GM12878 (cell line): ENCODE measurements around the gene VWA8. TPM values are rescaled to one million over a fixed set of nuclear protein-coding genes. Genes with fewer than 3 reads are reported as not detected.

Source experiments
- E2F4 ChIP-seq: IDR thresholded peaks from 2 replicates; pipeline ENCODE4 v1.6.1; 2012; ENCODE audit warnings: low read depth, low read length, improper control_type of control experiment
- KAT2A ChIP-seq: conservative IDR thresholded peaks from 2 replicates; pipeline ENCODE4 v1.6.1; 2011; ENCODE audit warnings: low read depth, low read length; ENCODE audit not compliant: control insufficient read depth
- KLF5 ChIP-seq: fragments of 450-650 bp; IDR thresholded peaks from 2 replicates; pipeline ENCODE4 v1.6.1; 2014; ENCODE audit warnings: mild to moderate bottlenecking; ENCODE audit not compliant: partially characterized antibody
- SP1 ChIP-seq: IDR thresholded peaks from one replicate; pipeline ENCODE4 v1.6.1; 2011; ENCODE audit warnings: low read depth, low read length
- polyA plus RNA-seq, 11 experiments: library from polyadenylated mRNA; depleted of rRNA in 4 of 11; unstranded in 6 of 11; stranded (reverse) in 5 of 11; fragments of >200 nt; fragmentation: Nextera tagmentation in 4 of 11; fragmentation: Illumina TruSeq in 1 of 11; extraction: Ambion mirVana in 4 of 11; extraction: Trizol in 1 of 11; gene quantifications; 1 replicate in 1 of 11; 2 replicates in 10 of 11; pipeline versions ENCODE4 v1.2.1 to v1.2.3, GENCODE V29; 2011 to 2016; ENCODE audit warnings: inconsistent platforms in 2 of 11, missing spikeins in 2 of 11, low read depth in 1 of 11
- total RNA-seq, 4 experiments: library from RNA; depleted of rRNA in 3 of 4; stranded (reverse); fragments of >200 nt in 3 of 4; fragmentation: Illumina TruSeq in 1 of 4; extraction: Trizol in 1 of 4; gene quantifications; 2 replicates each; pipeline versions ENCODE4 v1.2.1 to v1.2.3, GENCODE V29; 2013 to 2021
- TF ChIP-seq, protein P1 (sequence below): fragments of 450-650 bp; IDR thresholded peaks from 2 replicates; pipeline ENCODE4 v1.6.1; 2018; ENCODE audit warnings: mild to moderate bottlenecking, low read depth, moderate library complexity; ENCODE audit not compliant: partially characterized antibody
- TF ChIP-seq, protein P2 (sequence below): IDR thresholded peaks from 2 replicates; pipeline ENCODE4 v1.6.1; 2012; ENCODE audit warnings: improper control_type of control experiment, low read depth, low read length; ENCODE audit not compliant: insufficient replicate concordance

VWA8 gene
- total and polyA plus RNA-seq, 10 of the 15 experiments (the other 5 are each of a cell fraction or from before 2014, with no cell fraction given): 3.0 to 21.8 (median 13.5) TPM

DNA sequence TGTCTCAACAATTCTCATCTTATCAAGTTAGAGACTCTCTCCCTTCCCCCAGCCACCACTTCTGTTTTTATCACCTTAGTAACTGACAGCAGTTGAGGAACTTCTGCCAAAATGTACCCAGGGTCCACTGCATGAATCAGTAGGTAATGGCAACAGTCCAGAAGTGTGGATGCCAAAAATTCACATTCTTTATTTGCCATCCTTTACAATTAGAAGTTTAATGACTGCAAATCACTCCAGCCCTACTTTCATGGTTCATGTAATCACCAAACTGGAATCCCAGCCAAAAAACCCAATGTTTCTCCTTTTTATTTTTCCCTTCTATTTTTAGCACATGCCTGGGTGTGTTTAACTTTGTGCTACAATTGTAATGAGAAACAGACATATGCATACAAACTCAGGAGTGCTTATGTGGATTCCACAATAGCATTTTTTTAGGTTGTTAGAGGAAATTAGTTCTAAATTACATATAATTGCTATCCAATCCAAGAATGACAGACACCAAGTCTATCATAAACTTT is 260.1 kb downstream of the VWA8 start (continued):
- TF ChIP-seq, protein P1, sequence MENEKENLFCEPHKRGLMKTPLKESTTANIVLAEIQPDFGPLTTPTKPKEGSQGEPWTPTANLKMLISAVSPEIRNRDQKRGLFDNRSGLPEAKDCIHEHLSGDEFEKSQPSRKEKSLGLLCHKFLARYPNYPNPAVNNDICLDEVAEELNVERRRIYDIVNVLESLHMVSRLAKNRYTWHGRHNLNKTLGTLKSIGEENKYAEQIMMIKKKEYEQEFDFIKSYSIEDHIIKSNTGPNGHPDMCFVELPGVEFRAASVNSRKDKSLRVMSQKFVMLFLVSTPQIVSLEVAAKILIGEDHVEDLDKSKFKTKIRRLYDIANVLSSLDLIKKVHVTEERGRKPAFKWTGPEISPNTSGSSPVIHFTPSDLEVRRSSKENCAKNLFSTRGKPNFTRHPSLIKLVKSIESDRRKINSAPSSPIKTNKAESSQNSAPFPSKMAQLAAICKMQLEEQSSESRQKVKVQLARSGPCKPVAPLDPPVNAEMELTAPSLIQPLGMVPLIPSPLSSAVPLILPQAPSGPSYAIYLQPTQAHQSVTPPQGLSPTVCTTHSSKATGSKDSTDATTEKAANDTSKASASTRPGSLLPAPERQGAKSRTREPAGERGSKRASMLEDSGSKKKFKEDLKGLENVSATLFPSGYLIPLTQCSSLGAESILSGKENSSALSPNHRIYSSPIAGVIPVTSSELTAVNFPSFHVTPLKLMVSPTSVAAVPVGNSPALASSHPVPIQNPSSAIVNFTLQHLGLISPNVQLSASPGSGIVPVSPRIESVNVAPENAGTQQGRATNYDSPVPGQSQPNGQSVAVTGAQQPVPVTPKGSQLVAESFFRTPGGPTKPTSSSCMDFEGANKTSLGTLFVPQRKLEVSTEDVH: no peak
- TF ChIP-seq, protein P2, sequence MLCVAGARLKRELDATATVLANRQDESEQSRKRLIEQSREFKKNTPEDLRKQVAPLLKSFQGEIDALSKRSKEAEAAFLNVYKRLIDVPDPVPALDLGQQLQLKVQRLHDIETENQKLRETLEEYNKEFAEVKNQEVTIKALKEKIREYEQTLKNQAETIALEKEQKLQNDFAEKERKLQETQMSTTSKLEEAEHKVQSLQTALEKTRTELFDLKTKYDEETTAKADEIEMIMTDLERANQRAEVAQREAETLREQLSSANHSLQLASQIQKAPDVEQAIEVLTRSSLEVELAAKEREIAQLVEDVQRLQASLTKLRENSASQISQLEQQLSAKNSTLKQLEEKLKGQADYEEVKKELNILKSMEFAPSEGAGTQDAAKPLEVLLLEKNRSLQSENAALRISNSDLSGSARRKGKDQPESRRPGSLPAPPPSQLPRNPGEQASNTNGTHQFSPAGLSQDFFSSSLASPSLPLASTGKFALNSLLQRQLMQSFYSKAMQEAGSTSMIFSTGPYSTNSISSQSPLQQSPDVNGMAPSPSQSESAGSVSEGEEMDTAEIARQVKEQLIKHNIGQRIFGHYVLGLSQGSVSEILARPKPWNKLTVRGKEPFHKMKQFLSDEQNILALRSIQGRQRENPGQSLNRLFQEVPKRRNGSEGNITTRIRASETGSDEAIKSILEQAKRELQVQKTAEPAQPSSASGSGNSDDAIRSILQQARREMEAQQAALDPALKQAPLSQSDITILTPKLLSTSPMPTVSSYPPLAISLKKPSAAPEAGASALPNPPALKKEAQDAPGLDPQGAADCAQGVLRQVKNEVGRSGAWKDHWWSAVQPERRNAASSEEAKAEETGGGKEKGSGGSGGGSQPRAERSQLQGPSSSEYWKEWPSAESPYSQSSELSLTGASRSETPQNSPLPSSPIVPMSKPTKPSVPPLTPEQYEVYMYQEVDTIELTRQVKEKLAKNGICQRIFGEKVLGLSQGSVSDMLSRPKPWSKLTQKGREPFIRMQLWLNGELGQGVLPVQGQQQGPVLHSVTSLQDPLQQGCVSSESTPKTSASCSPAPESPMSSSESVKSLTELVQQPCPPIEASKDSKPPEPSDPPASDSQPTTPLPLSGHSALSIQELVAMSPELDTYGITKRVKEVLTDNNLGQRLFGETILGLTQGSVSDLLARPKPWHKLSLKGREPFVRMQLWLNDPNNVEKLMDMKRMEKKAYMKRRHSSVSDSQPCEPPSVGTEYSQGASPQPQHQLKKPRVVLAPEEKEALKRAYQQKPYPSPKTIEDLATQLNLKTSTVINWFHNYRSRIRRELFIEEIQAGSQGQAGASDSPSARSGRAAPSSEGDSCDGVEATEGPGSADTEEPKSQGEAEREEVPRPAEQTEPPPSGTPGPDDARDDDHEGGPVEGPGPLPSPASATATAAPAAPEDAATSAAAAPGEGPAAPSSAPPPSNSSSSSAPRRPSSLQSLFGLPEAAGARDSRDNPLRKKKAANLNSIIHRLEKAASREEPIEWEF: no peak
- TF ChIP-seq E2F4 (no peak), SP1 (no peak), KLF5 (no peak), KAT2A (no peak)
- TF ChIP-seq, all 136 proteins: peak for 0
